ENCODE measurements around the gene NANOS2. TPM values are rescaled to one million over a fixed set of nuclear protein-coding genes. Genes with fewer than 3 reads are reported as not detected.

NANOS2 gene
- total and polyA plus RNA-seq, 2 of the 13 experiments (the other 11 are each of a cell fraction or from before 2014, with no cell fraction given) = not detected

GRCh38 chr19:45958769-45959516 is 44.4 kb upstream of the NANOS2 start:
- Histone ChIP-seq H3K27ac (ENCODE audit: extremely low read length, insufficient read depth, low read length) (no peak overlapping the region), H3K36me3 (replicated peaks in 1 of 2; ENCODE audit: control insufficient read depth in 1 of 2, insufficient read depth in 2 of 2, low read length in 2 of 2) (no peaks in the 10 kb centered on the region), H3K4me2 (ENCODE audit: low read depth, low read length) (no peak overlapping the region), H3K4me3 (replicated peaks in 1 of 3; ENCODE audit: insufficient read depth in 1 of 3, low read depth in 2 of 3, low read length in 3 of 3) (no peak overlapping the region), H3K4me1 (ENCODE audit: insufficient read depth, low read length) (no peaks in the 10 kb centered on the region), H3K9me3 (ENCODE audit: low read length) (no peaks in the 10 kb centered on the region), H3K79me2 (ENCODE audit: insufficient read depth, low read length) (no peaks in the 10 kb centered on the region), H2AFZ (ENCODE audit: low read length) (no peak overlapping the region), H3K9ac (ENCODE audit: insufficient read depth, low read depth, low read length) (no peak overlapping the region), H3K27me3 (ENCODE audit: control insufficient read depth in 1 of 2, insufficient read depth in 2 of 2, low read length in 2 of 2) (peaks cover 3 to 34% of the 10 kb centered on the region in 2 experiments; a peak in 2 of 5 replicates), H4K20me1 (ENCODE audit: insufficient read depth, low read length) (no peaks in the 10 kb centered on the region)
- intact Hi-C loops (cut with micrococcal nuclease; ENCODE audit: unreplicated experiment) = no loop called here
- BruUV-seq (replicated peaks) = no TSS peak
- ATAC-seq = no peak
- ChIA-PET CTCF (ENCODE audit: low intra/inter-chr PET ratio, low total read pairs) (no interaction called here), POLR2A (no interaction called here)
- WGBS (ENCODE audit: low lambda C conversion rate) = 5% methylated on average over 12 of the region's 12 CpGs
- in situ Hi-C loops (cut with HindIII; ENCODE audit: extremely low pct_ligation_motif_present, low pct_unique_long_range_greater_than_20kb) = no loop called here
- no peak for DNase-seq (ENCODE audit: low spot score)
- no peak for FAIRE-seq
- no peak for TF ChIP-seq ZBTB49 (CRISPR knock-in tag; IDR thresholded peaks at IDR 0.05; ENCODE audit: borderline replicate concordance)
- TF ChIP-seq ZNF501 (CRISPR knock-in tag; IDR thresholded peaks at IDR 0.05) = no peak
- no peak for TF ChIP-seq CHCHD3 (CRISPR knock-in tag; IDR thresholded peaks at IDR 0.05)
- no peak for TF ChIP-seq HDAC6 (IDR thresholded peaks at IDR 0.05; ENCODE audit: low read depth, low read length)
- no peak for TF ChIP-seq ZNF333 (CRISPR knock-in tag; IDR thresholded peaks at IDR 0.05; ENCODE audit: borderline replicate concordance)
- no peak for TF ChIP-seq ZBTB25 (CRISPR knock-in tag; IDR thresholded peaks at IDR 0.05)
- no peak for TF ChIP-seq ATF7-NPFF (CRISPR knock-in tag; IDR thresholded peaks at IDR 0.05; ENCODE audit: low read depth)
- no peak for TF ChIP-seq ZMAT3 (CRISPR knock-in tag; conservative IDR thresholded peaks at IDR 0.05)
- TF ChIP-seq GTF3A (CRISPR knock-in tag; conservative IDR thresholded peaks at IDR 0.05) = no peak
- no peak for TF ChIP-seq ZSCAN12 (CRISPR knock-in tag; IDR thresholded peaks at IDR 0.05)
- TF ChIP-seq MTA1 (CRISPR knock-in tag; IDR thresholded peaks at IDR 0.05; ENCODE audit: borderline replicate concordance) = no peak

Data from HepG2 (cell line).